Esophagus muscularis mucosa (tissue), 4 donors: ENCODE data around the gene OGDHL. TPM values are rescaled to one million over a fixed set of nuclear protein-coding genes. Genes with fewer than 3 reads are reported as not detected.

Experiments used
- DNase-seq: peaks from one replicate; pipeline ENCODE4 v3.0.0-alpha.2; 2017; ENCODE audit errors: extremely low spot score
- H3K27ac ChIP-seq, 4 donors: fragments of 200-600 bp; sonication (generic); replicated peaks in 1 of 4; 1 replicate in 3 of 4; 2 replicates in 1 of 4; pipeline ENCODE4 v1.5.1; 2016 to 2019; ENCODE audit warnings: mild to moderate bottlenecking in 1 of 4
- H3K27me3 ChIP-seq, 4 donors: fragments of 200-600 bp; sonication (generic); one replicate each; pipeline versions ENCODE4 v1.5.1 to v1.6.0; 2016 to 2019
- H3K36me3 ChIP-seq, 4 donors: fragments of 200-600 bp; sonication (generic); one replicate each; pipeline ENCODE4 v1.5.1; 2016 to 2019
- H3K4me1 ChIP-seq, 4 donors: fragments of 200-600 bp; sonication (generic); one replicate each; pipeline ENCODE4 v1.5.1; 2016 to 2019
- H3K4me3 ChIP-seq, 4 donors: fragments of 200-600 bp; sonication (generic); 1 replicate in 2 of 4; 2 replicates in 2 of 4; pipeline ENCODE4 v1.5.1; 2016 to 2019; ENCODE audit warnings: mild to moderate bottlenecking in 4 of 4, moderate library complexity in 1 of 4
- H3K9me3 ChIP-seq, 4 donors: fragments of 200-600 bp; sonication (generic); 1 replicate in 3 of 4; 2 replicates in 1 of 4; pipeline ENCODE4 v1.5.1; 2016 to 2019
- CTCF ChIP-seq, 3 experiments: fragments of 200-600 bp in 2 of 3; fragments of 450-650 bp in 1 of 3; sonication (generic) in 2 of 3; IDR thresholded peaks; one replicate each; pipeline ENCODE4 v1.5.1; 2017 to 2019; ENCODE audit warnings: antibody characterized with exemption in 3 of 3, mild to moderate bottlenecking in 2 of 3, moderate library complexity in 1 of 3
- EP300 ChIP-seq: sonication (generic); formaldehyde crosslinking; IDR thresholded peaks from one replicate; pipeline ENCODE4 v1.6.1; 2017; ENCODE audit warnings: antibody characterized with exemption
- POLR2A ChIP-seq: fragments of 450-650 bp; IDR thresholded peaks from one replicate; pipeline ENCODE4 v1.6.1; 2017; ENCODE audit warnings: antibody characterized with exemption, moderate library complexity, mild to moderate bottlenecking, low read depth
- POLR2AphosphoS5 ChIP-seq, 2 donors: sonication (generic); formaldehyde crosslinking; IDR thresholded peaks; one replicate each; pipeline ENCODE4 v1.6.1; 2017; ENCODE audit warnings: antibody characterized with exemption in 2 of 2
- WGBS: methylation state at CpG from one replicate; pipeline ENCODE4 v1.1.5; 2018; 5-methylcytosine and 5-hydroxymethylcytosine counted together
- intact Hi-C: fragments of 100-400 bp; cut with DNase I; formaldehyde crosslinking; loops from one replicate; pipeline ENCODE4 v1.15.1; 2023
- total RNA-seq, 4 donors: library from RNA; depleted of rRNA; stranded (reverse); fragments of >200 nt; gene quantifications; one replicate each; pipeline versions ENCODE4 v1.1.0 to v1.2.1, GENCODE V29; 2016

OGDHL gene
- total RNA-seq, 4 donors from 2014 or later, result 0.42 to 2.0 (median 0.95) TPM

- TF ChIP-seq CTCF (IDR thresholded peaks at IDR 0.05) (no peak), EP300 (no peak), POLR2A (no peak), POLR2AphosphoS5 (IDR thresholded peaks at IDR 0.05) (no peak)
- WGBS, result 85% methylated on average over 19 of the region's 19 CpGs
- no peaks in the 10 kb centered on the region for H3K36me3 ChIP-seq
- no peak for DNase-seq
- H3K27ac ChIP-seq, result no peak overlapping the region
- H3K4me3 ChIP-seq, result no peak overlapping the region
- intact Hi-C loops, result no loop called here
- H3K4me1 ChIP-seq, result no peaks in the 10 kb centered on the region
- H3K27me3 ChIP-seq, result no peaks in the 10 kb centered on the region
- H3K9me3 ChIP-seq, result no peaks in the 10 kb centered on the region
These were observed 18.6 kb downstream of the OGDHL start for GRCh38 chr10:49743464-49744075.

- WGBS, result 92% methylated on average over 10 of the region's 23 CpGs
- no peak for DNase-seq
- no peaks in the 10 kb centered on the region for H3K27me3 ChIP-seq
- H3K36me3 ChIP-seq, result no peaks in the 10 kb centered on the region
- intact Hi-C loops, result no loop called here
- no peaks in the 10 kb centered on the region for H3K4me1 ChIP-seq
- no peak overlapping the region for H3K4me3 ChIP-seq
- TF ChIP-seq CTCF (IDR thresholded peaks at IDR 0.05) (no peak), POLR2AphosphoS5 (IDR thresholded peaks at IDR 0.05) (no peak), EP300 (no peak), POLR2A (no peak)
- H3K27ac ChIP-seq, result no peak overlapping the region
- no peaks in the 10 kb centered on the region for H3K9me3 ChIP-seq
These were observed 19.2 kb downstream of the OGDHL start for GRCh38 chr10:49742683-49743463.

- H3K4me1 ChIP-seq, result no peaks in the 10 kb centered on the region
- TF ChIP-seq CTCF (IDR thresholded peaks at IDR 0.05) (no peak), POLR2A (no peak), POLR2AphosphoS5 (IDR thresholded peaks at IDR 0.05) (no peak), EP300 (no peak)
- H3K27me3 ChIP-seq, result no peaks in the 10 kb centered on the region
- no peaks in the 10 kb centered on the region for H3K36me3 ChIP-seq
- H3K27ac ChIP-seq, result no peak overlapping the region
- no peaks in the 10 kb centered on the region for H3K9me3 ChIP-seq
- H3K4me3 ChIP-seq, result no peak overlapping the region
- intact Hi-C loops, result no loop called here
- 80% methylated on average over 7 of the region's 7 CpGs for WGBS
- peak; percentile 45 for DNase-seq
These were observed 20.8 kb downstream of the OGDHL start for GRCh38 chr10:49741108-49741995.

- peak; percentile 81 for DNase-seq
- intact Hi-C loops, result no loop called here
These were observed 21.6 kb downstream of the OGDHL start for GRCh38 chr10:49740346-49741107.

More at GRCh38 chr10:49740346-49741107, 21.6 kb downstream of the OGDHL start:
- TF ChIP-seq POLR2A (no peak), EP300 (no peak), POLR2AphosphoS5 (IDR thresholded peaks at IDR 0.05) (no peak), CTCF (IDR thresholded peaks at IDR 0.05) (no peak)
- H3K27me3 ChIP-seq, result no peaks in the 10 kb centered on the region
- H3K9me3 ChIP-seq, result no peaks in the 10 kb centered on the region
- 98% methylated on average over 11 of the region's 16 CpGs for WGBS
- no peak overlapping the region for H3K27ac ChIP-seq
- no peaks in the 10 kb centered on the region for H3K36me3 ChIP-seq
- H3K4me3 ChIP-seq, result no peak overlapping the region
- H3K4me1 ChIP-seq, result no peaks in the 10 kb centered on the region
